C4-2B (cell line): Measurements from ENCODE around the gene FZD10.

Experiments
- ZFX ChIP-seq: fragments of 450-650 bp; IDR thresholded peaks from 2 replicates; pipeline ENCODE4 v1.6.1; 2017
- TF ChIP-seq, protein P1 (sequence below): fragments of 450-650 bp; conservative IDR thresholded peaks from 2 replicates; pipeline ENCODE4 v1.5.1; 2017; ENCODE audit warnings: mild to moderate bottlenecking

DNA sequence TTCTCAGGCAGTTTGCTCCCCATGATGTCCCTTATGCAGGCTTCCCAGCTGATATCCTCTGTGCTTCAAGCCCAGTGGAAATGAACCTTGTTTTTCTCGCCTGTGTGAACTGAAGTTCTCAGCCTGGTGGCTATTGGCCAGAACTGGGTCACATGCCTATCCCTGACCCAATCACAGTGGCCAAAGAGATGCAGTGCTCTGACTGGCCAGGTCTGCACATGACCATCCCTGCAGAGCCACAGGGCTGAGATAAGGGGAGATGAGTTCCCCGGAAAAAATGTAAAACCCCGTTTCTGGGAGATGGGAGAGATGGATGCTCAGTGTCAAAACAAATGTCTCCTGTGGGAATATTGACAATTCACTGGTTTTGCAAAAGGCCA is 34.7 kb upstream of the FZD10 start:
- TF ChIP-seq, protein P1, sequence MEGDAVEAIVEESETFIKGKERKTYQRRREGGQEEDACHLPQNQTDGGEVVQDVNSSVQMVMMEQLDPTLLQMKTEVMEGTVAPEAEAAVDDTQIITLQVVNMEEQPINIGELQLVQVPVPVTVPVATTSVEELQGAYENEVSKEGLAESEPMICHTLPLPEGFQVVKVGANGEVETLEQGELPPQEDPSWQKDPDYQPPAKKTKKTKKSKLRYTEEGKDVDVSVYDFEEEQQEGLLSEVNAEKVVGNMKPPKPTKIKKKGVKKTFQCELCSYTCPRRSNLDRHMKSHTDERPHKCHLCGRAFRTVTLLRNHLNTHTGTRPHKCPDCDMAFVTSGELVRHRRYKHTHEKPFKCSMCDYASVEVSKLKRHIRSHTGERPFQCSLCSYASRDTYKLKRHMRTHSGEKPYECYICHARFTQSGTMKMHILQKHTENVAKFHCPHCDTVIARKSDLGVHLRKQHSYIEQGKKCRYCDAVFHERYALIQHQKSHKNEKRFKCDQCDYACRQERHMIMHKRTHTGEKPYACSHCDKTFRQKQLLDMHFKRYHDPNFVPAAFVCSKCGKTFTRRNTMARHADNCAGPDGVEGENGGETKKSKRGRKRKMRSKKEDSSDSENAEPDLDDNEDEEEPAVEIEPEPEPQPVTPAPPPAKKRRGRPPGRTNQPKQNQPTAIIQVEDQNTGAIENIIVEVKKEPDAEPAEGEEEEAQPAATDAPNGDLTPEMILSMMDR, result no peak
- no peak for TF ChIP-seq ZFX
